HEK293 (cell line): ENCODE measurements around the gene ACVRL1.

Source experiments
- CTCF ChIA-PET: fragments of 350-600 bp; formaldehyde crosslinking; extraction: SDS; loops from one replicate; lab custom pipeline; 2021; ENCODE audit warnings: antibody characterized with exemption; lab: Yijun Ruan, JAX
- POLR2A ChIA-PET: fragments of 300-600 bp; formaldehyde crosslinking; extraction: SDS; loops from one replicate; lab custom pipeline; 2020; ENCODE audit warnings: antibody characterized with exemption, inconsistent platforms; lab: Yijun Ruan, JAX
- H3K27ac ChIP-seq: fragments of 200-500 bp; sonication (Bioruptor generic); 2 replicates; pipeline ENCODE4 v1.5.1; 2014; ENCODE audit warnings: low read depth, low read length, control low read depth, inconsistent platforms; ENCODE audit errors: extremely low read depth
- H3K36me3 ChIP-seq, 2 experiments: fragments of 200-500 bp in 1 of 2; sonication (Bioruptor generic) in 1 of 2; 1 replicate in 1 of 2; 2 replicates in 1 of 2; pipeline ENCODE4 v1.5.1; 2014 to 2017; ENCODE audit warnings: inconsistent platforms in 2 of 2, low read length in 2 of 2; ENCODE audit not compliant: control insufficient read depth in 2 of 2, insufficient read depth in 1 of 2
- H3K4me1 ChIP-seq: fragments of 200-500 bp; sonication (Bioruptor generic); 2 replicates; pipeline ENCODE4 v1.5.1; 2014; ENCODE audit warnings: mild to moderate bottlenecking, low read length, inconsistent platforms; ENCODE audit not compliant: control insufficient read depth, insufficient read depth
- H3K4me3 ChIP-seq: 2 replicates; pipeline ENCODE4 v1.5.1; 2011; ENCODE audit warnings: low read depth, mild to moderate bottlenecking, control low read depth, low read length, moderate library complexity
- H3K9me3 ChIP-seq: fragments of 200-500 bp; sonication (Bioruptor generic); 2 replicates; pipeline ENCODE4 v1.5.1; 2014; ENCODE audit warnings: low read depth, low read length, inconsistent platforms; ENCODE audit not compliant: control insufficient read depth, insufficient read depth
- INSM2 ChIP-seq: fragments of 450-650 bp; formaldehyde crosslinking; IDR thresholded peaks from 2 replicates; pipeline ENCODE4 v1.5.1; 2016; ENCODE audit warnings: missing biosample characterization, missing genetic modification characterization
- PBX3 ChIP-seq: sonication (generic); formaldehyde crosslinking; IDR thresholded peaks from 2 replicates; pipeline ENCODE4 v1.8.1; 2022; ENCODE audit warnings: mild to moderate bottlenecking, moderate library complexity, missing genetic modification reagents
- PRDM2 ChIP-seq: fragments of 450-650 bp; formaldehyde crosslinking; IDR thresholded peaks from 2 replicates; pipeline ENCODE4 v1.5.1; 2016; ENCODE audit warnings: missing biosample characterization, missing genetic modification characterization, borderline replicate concordance
- ZBTB10 ChIP-seq: fragments of 450-650 bp; formaldehyde crosslinking; IDR thresholded peaks from 2 replicates; pipeline ENCODE4 v1.5.1; 2016; ENCODE audit warnings: missing biosample characterization, missing genetic modification characterization
- ZIC2 ChIP-seq: fragments of 450-650 bp; formaldehyde crosslinking; IDR thresholded peaks from 2 replicates; pipeline ENCODE4 v1.5.1; 2016; ENCODE audit warnings: missing biosample characterization, missing genetic modification characterization
- ZNF280D ChIP-seq: fragments of 450-650 bp; formaldehyde crosslinking; IDR thresholded peaks from 2 replicates; pipeline ENCODE4 v1.5.1; 2016; ENCODE audit warnings: missing biosample characterization, missing genetic modification characterization
- ZNF335 ChIP-seq: fragments of 450-650 bp; formaldehyde crosslinking; conservative IDR thresholded peaks from 2 replicates; pipeline ENCODE4 v1.5.1; 2016; ENCODE audit warnings: missing biosample characterization, missing genetic modification characterization
- ZNF404 ChIP-seq: fragments of 450-650 bp; formaldehyde crosslinking; IDR thresholded peaks from 2 replicates; pipeline ENCODE4 v1.5.1; 2017; ENCODE audit warnings: missing biosample characterization, missing genetic modification characterization
- ZNF645 ChIP-seq: fragments of 450-650 bp; formaldehyde crosslinking; IDR thresholded peaks from 2 replicates; pipeline ENCODE4; 2016; ENCODE audit warnings: missing biosample characterization, missing genetic modification characterization
- TF ChIP-seq, protein P1 (sequence below): fragments of 450-650 bp; formaldehyde crosslinking; IDR thresholded peaks from 2 replicates; pipeline ENCODE4 v1.5.1; 2016; ENCODE audit warnings: missing biosample characterization, missing genetic modification characterization

The ACVRL1 gene

GRCh38 chr12:51901121-51901817 lies 6.0 kb upstream of the ACVRL1 start (continued):
- no peak for TF ChIP-seq PBX3 (CRISPR knock-in tag)

GRCh38 chr12:51901881-51902280 lies 5.4 kb upstream of the ACVRL1 start:
- no peak overlapping the region for H3K4me3 ChIP-seq
- H3K9me3 ChIP-seq: no peaks in the 10 kb centered on the region
- H3K4me1 ChIP-seq: no peaks in the 10 kb centered on the region
- H3K27ac ChIP-seq: no peak overlapping the region
- CTCF ChIA-PET: no interaction called here
- POLR2A ChIA-PET: no interaction called here
- no peaks in the 10 kb centered on the region for H3K36me3 ChIP-seq
- TF ChIP-seq, protein P1, sequence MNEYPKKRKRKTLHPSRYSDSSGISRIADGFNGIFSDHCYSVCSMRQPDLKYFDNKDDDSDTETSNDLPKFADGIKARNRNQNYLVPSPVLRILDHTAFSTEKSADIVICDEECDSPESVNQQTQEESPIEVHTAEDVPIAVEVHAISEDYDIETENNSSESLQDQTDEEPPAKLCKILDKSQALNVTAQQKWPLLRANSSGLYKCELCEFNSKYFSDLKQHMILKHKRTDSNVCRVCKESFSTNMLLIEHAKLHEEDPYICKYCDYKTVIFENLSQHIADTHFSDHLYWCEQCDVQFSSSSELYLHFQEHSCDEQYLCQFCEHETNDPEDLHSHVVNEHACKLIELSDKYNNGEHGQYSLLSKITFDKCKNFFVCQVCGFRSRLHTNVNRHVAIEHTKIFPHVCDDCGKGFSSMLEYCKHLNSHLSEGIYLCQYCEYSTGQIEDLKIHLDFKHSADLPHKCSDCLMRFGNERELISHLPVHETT: no peak
- TF ChIP-seq PRDM2 (tag by site-specific recombination): no peak
- TF ChIP-seq ZIC2 (tag by site-specific recombination): no peak
- no peak for TF ChIP-seq ZNF335 (tag by site-specific recombination)

- CTCF ChIA-PET: interaction anchor here (0.6 to 2.4 kb wide), 7 partner anchors 11 to 288 kb away, joined by 3 to 10 read pairs (median 5); no protein-coding TSS in a partner anchor
- TF ChIP-seq ZNF404 (tag by site-specific recombination): no peak
- no peak for TF ChIP-seq INSM2
- no peak for TF ChIP-seq ZNF645 (tag by site-specific recombination)
- no peak for TF ChIP-seq ZNF280D
- no peak for TF ChIP-seq ZBTB10 (tag by site-specific recombination)
- TF ChIP-seq, all 188 proteins: peak for 0
- Histone ChIP-seq H3K27ac (no peak overlapping the region), H3K4me1 (no peaks in the 10 kb centered on the region), H3K36me3 (no peaks in the 10 kb centered on the region), H3K4me3 (no peak overlapping the region), H3K9me3 (no peaks in the 10 kb centered on the region)
- POLR2A ChIA-PET: no interaction called here
These were observed 2.3 kb upstream of the ACVRL1 start for GRCh38 chr12:51904951-51905470.
